HG02943 (cell line): Measurements from ENCODE around the gene USP17L25.
"Not testable (repeated sequence)": the region's sequence is repeated elsewhere in the genome, so short reads cannot be mapped to it uniquely, and the experiment has no call there.

Experiments
- ATAC-seq: cut with Tn5 transposase; IDR thresholded peaks from one replicate; pipeline ENCODE4 v1.9.1; 2021; ENCODE audit warnings: mild to moderate bottlenecking, low read depth, moderate library complexity; ENCODE audit not compliant: unreplicated experiment

The USP17L25 gene, protein sequence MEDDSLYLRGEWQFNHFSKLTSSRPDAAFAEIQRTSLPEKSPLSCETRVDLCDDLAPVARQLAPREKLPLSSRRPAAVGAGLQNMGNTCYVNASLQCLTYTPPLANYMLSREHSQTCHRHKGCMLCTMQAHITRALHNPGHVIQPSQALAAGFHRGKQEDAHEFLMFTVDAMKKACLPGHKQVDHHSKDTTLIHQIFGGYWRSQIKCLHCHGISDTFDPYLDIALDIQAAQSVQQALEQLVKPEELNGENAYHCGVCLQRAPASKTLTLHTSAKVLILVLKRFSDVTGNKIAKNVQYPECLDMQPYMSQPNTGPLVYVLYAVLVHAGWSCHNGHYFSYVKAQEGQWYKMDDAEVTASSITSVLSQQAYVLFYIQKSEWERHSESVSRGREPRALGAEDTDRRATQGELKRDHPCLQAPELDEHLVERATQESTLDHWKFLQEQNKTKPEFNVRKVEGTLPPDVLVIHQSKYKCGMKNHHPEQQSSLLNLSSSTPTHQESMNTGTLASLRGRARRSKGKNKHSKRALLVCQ

DNA sequence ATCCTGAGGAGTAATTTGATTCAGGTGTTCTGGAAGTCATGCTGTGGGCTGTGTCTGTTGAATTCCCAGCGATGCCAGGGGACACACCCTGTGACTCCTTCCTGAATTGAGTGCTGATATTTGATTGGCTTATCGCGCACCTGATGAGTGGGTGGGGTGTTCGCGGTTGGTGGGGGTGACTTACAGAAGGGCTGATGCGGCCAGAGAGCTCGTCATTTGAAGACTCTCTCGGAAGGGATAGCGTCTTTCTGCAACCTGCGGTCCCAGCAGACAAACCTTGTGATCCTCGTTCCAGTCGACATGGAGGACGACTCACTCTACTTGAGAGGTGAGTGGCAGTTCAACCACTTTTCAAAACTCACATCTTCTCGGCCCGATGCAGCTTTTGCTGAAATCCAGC lies at the start of gene USP17L25:
USP17L25 (plus strand) TSS at position 301 of the 400 bp plus-strand sequence; CDS start at position 301, 0 bp downstream.
- not testable (repeated sequence) for ATAC-seq

DNA sequence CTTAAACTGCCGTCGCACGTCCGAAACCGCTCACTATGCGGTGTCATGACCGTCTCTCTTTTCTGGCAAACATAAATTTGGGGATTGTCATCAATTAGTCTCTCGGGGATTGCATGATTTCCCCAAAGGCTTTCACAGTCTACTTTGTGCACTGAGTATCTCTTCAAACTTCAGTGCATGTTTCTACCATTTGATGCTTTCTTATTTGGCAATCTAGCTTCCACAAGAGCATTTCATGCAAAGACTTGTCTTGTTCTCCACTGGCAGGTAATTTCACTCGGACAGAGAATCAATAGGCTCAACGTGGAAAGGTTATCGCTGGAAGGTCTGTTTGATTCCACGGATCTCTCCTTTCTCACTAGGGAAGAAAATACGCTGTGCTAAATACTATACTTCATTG lies 5.5 kb upstream of the USP17L25 start:
- ATAC-seq, result not testable (repeated sequence)

DNA sequence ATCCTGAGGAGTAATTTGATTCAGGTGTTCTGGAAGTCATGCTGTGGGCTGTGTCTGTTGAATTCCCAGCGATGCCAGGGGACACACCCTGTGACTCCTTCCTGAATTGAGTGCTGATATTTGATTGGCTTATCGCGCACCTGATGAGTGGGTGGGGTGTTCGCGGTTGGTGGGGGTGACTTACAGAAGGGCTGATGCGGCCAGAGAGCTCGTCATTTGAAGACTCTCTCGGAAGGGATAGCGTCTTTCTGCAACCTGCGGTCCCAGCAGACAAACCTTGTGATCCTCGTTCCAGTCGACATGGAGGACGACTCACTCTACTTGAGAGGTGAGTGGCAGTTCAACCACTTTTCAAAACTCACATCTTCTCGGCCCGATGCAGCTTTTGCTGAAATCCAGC lies 4.8 kb upstream of the USP17L25 start, which contains the start of gene USP17L24:
USP17L24 (plus strand) TSS at position 301 of the 400 bp plus-strand sequence; CDS start at position 301, 0 bp downstream.
- ATAC-seq, result not testable (repeated sequence)

DNA sequence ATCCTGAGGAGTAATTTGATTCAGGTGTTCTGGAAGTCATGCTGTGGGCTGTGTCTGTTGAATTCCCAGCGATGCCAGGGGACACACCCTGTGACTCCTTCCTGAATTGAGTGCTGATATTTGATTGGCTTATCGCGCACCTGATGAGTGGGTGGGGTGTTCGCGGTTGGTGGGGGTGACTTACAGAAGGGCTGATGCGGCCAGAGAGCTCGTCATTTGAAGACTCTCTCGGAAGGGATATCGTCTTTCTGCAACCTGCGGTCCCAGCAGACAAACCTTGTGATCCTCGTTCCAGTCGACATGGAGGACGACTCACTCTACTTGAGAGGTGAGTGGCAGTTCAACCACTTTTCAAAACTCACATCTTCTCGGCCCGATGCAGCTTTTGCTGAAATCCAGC lies 4.6 kb downstream of the USP17L25 start, which contains the start of gene USP17L26:
USP17L26 (plus strand) TSS at position 301 of the 400 bp plus-strand sequence; CDS start at position 301, 0 bp downstream.
- not testable (repeated sequence) for ATAC-seq

DNA sequence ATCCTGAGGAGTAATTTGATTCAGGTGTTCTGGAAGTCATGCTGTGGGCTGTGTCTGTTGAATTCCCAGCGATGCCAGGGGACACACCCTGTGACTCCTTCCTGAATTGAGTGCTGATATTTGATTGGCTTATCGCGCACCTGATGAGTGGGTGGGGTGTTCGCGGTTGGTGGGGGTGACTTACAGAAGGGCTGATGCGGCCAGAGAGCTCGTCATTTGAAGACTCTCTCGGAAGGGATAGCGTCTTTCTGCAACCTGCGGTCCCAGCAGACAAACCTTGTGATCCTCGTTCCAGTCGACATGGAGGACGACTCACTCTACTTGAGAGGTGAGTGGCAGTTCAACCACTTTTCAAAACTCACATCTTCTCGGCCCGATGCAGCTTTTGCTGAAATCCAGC lies 9.4 kb downstream of the USP17L25 start, which contains the start of gene USP17L5:
USP17L5 (plus strand) TSS at position 301 of the 400 bp plus-strand sequence; CDS start at position 301, 0 bp downstream.
- not testable (repeated sequence) for ATAC-seq

DNA sequence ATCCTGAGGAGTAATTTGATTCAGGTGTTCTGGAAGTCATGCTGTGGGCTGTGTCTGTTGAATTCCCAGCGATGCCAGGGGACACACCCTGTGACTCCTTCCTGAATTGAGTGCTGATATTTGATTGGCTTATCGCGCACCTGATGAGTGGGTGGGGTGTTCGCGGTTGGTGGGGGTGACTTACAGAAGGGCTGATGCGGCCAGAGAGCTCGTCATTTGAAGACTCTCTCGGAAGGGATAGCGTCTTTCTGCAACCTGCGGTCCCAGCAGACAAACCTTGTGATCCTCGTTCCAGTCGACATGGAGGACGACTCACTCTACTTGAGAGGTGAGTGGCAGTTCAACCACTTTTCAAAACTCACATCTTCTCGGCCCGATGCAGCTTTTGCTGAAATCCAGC lies 14.1 kb downstream of the USP17L25 start, which contains the start of gene USP17L27:
USP17L27 (plus strand) TSS at position 301 of the 400 bp plus-strand sequence; CDS start at position 301, 0 bp downstream.
- ATAC-seq, result not testable (repeated sequence)

DNA sequence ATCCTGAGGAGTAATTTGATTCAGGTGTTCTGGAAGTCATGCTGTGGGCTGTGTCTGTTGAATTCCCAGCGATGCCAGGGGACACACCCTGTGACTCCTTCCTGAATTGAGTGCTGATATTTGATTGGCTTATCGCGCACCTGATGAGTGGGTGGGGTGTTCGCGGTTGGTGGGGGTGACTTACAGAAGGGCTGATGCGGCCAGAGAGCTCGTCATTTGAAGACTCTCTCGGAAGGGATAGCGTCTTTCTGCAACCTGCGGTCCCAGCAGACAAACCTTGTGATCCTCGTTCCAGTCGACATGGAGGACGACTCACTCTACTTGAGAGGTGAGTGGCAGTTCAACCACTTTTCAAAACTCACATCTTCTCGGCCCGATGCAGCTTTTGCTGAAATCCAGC lies 18.9 kb downstream of the USP17L25 start, which contains the start of gene USP17L28:
USP17L28 (plus strand) TSS at position 301 of the 400 bp plus-strand sequence; CDS start at position 301, 0 bp downstream.
- not testable (repeated sequence) for ATAC-seq

DNA sequence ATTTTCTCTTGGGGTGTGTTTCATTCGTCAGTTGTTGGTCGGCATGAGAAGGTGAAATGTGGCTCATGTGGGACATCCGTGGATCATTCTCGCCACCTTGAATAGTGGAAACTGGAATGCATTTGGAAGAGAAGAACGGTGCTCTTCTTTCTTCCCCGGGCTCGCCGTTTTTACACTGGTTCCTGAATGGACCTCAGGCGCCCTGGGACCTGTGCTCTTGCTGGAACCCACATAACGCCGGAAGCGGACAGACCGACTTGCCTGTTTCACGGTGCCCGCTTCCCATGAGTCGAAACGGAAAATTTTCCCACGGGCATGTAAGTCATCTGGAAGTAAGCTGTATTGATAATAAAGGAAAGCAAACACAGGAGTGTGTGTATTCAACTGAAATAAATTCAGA lies 21.2 kb downstream of the USP17L25 start:
- ATAC-seq, result not testable (repeated sequence)

DNA sequence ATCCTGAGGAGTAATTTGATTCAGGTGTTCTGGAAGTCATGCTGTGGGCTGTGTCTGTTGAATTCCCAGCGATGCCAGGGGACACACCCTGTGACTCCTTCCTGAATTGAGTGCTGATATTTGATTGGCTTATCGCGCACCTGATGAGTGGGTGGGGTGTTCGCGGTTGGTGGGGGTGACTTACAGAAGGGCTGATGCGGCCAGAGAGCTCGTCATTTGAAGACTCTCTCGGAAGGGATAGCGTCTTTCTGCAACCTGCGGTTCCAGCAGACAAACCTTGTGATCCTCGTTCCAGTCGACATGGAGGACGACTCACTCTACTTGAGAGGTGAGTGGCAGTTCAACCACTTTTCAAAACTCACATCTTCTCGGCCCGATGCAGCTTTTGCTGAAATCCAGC lies 23.6 kb downstream of the USP17L25 start, which contains the start of gene USP17L29:
USP17L29 (plus strand) TSS at position 301 of the 400 bp plus-strand sequence; CDS start at position 301, 0 bp downstream.
- not testable (repeated sequence) for ATAC-seq

DNA sequence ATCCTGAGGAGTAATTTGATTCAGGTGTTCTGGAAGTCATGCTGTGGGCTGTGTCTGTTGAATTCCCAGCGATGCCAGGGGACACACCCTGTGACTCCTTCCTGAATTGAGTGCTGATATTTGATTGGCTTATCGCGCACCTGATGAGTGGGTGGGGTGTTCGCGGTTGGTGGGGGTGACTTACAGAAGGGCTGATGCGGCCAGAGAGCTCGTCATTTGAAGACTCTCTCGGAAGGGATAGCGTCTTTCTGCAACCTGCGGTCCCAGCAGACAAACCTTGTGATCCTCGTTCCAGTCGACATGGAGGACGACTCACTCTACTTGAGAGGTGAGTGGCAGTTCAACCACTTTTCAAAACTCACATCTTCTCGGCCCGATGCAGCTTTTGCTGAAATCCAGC lies 33.1 kb downstream of the USP17L25 start, which contains the start of gene USP17L30:
USP17L30 (plus strand) TSS at position 301 of the 400 bp plus-strand sequence; CDS start at position 301, 0 bp downstream.
- not testable (repeated sequence) for ATAC-seq

DNA sequence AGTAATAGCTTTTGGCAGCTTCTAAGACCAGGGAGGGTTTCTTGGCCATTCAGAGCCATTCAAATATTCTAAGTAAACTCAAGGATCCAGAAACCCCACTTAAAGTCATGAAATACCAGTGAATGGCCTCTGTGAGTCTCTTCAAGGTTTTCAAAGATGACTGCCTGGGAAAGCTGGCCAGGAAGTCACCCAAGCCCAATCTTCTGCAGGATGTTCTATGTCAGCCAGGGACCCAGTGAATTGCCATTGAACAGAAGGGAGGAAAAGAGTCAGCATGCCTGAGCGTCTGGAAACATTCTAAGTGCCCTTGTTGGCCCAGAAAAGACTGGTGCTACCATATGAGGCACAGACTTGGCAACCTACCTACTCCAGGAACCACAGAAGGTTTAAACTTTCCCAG lies 50.2 kb downstream of the USP17L25 start:
- ATAC-seq, result not testable (repeated sequence)
